OCI-LY7 (cell line): Measurements from ENCODE around the gene FAM193B. TPM values are rescaled to one million over a fixed set of nuclear protein-coding genes. Genes with fewer than 3 reads are reported as not detected.

Experiments
- BruUV-seq: library from RNA; stranded (reverse); fragments of 400-500 nt; replicated peaks from 2 replicates; lab custom pipeline; 2021; lab: Mats Ljungman, UMichigan
- CTCF ChIA-PET: fragments of 300-600 bp; sonication (Branson Sonifier 250); formaldehyde crosslinking; loops from one replicate; lab custom pipeline; 2022; ENCODE audit warnings: antibody characterized with exemption; ENCODE audit not compliant: unreplicated experiment; lab: Charles Lee
- POLR2A ChIA-PET: fragments of 300-600 bp; sonication (Branson Sonifier 250); formaldehyde crosslinking; loops from one replicate; lab custom pipeline; 2022; ENCODE audit warnings: antibody characterized with exemption; lab: Charles Lee
- DNase-seq: peaks from one replicate; pipeline ENCODE4 v3.0.0-alpha.2; 2015; ENCODE audit warnings: low spot score
- H2AFZ ChIP-seq: fragments of 200-600 bp; sonication (generic), shearing (Covaris generic); 2 replicates; pipeline ENCODE4 v1.6.1; 2014; ENCODE audit warnings: mild to moderate bottlenecking, antibody characterized with exemption, low read length, moderate library complexity
- H3K27ac ChIP-seq: fragments of 200-600 bp; sonication (generic); 2 replicates; pipeline ENCODE4 v1.5.1; 2014; ENCODE audit warnings: mixed run types, low read depth, mild to moderate bottlenecking, moderate library complexity, low read length, inconsistent platforms; ENCODE audit not compliant: poor library complexity, severe bottlenecking
- H3K36me3 ChIP-seq: fragments of 200-600 bp; sonication (generic); 2 replicates; pipeline ENCODE4 v1.6.1; 2014; ENCODE audit warnings: mild to moderate bottlenecking, antibody characterized with exemption, low read length, moderate library complexity, mixed read lengths; ENCODE audit not compliant: insufficient read depth
- H3K4me1 ChIP-seq: fragments of 200-600 bp; sonication (generic); 2 replicates; pipeline ENCODE4 v1.5.1; 2014; ENCODE audit warnings: mild to moderate bottlenecking, low read length; ENCODE audit not compliant: insufficient read depth, poor library complexity, severe bottlenecking
- H3K4me2 ChIP-seq: fragments of 200-600 bp; sonication (generic); 2 replicates; pipeline ENCODE4 v1.6.1; 2014; ENCODE audit warnings: mild to moderate bottlenecking, low read length
- H3K4me3 ChIP-seq: fragments of 200-600 bp; sonication (generic); 2 replicates; pipeline ENCODE4 v1.5.1; 2014; ENCODE audit warnings: mild to moderate bottlenecking, low read depth, low read length; ENCODE audit not compliant: poor library complexity, severe bottlenecking
- H3K79me2 ChIP-seq: fragments of 200-600 bp; sonication (generic); 2 replicates; pipeline ENCODE4 v1.6.1; 2016; ENCODE audit warnings: low read depth, mild to moderate bottlenecking, low read length, moderate library complexity, mixed read lengths; ENCODE audit not compliant: insufficient read depth
- H3K9me2 ChIP-seq: fragments of 200-600 bp; sonication (generic); 2 replicates; pipeline ENCODE4 v1.6.1; 2016; ENCODE audit warnings: mild to moderate bottlenecking, low read length, mixed read lengths; ENCODE audit not compliant: insufficient read depth
- H3K9me3 ChIP-seq: fragments of 200-600 bp; sonication (generic); 2 replicates; pipeline ENCODE4 v1.6.1; 2014; ENCODE audit warnings: mild to moderate bottlenecking, mixed run types, low read length, mixed read lengths
- H4K20me1 ChIP-seq: fragments of 200-600 bp; sonication (generic); 2 replicates; pipeline ENCODE4 v1.6.1; 2014; ENCODE audit warnings: mild to moderate bottlenecking, antibody characterized with exemption, low read length, moderate library complexity, mixed read lengths; ENCODE audit not compliant: insufficient read depth
- EZH2phosphoT487 ChIP-seq: fragments of 200-600 bp; sonication (generic); IDR thresholded peaks from 2 replicates; pipeline ENCODE4 v1.6.1; 2018; ENCODE audit warnings: low read depth, borderline replicate concordance, mild to moderate bottlenecking, mixed run types, antibody characterized with exemption, low read length, moderate library complexity, mixed read lengths
- intact Hi-C: fragments of 100-400 bp; cut with micrococcal nuclease; formaldehyde crosslinking; loops from one replicate; pipeline ENCODE4 v1.10.0; 2022; ENCODE audit not compliant: unreplicated experiment
- total RNA-seq, 2 experiments: library from RNA; depleted of rRNA in 1 of 2; stranded (reverse); fragments of >200 nt in 1 of 2; shearing (Covaris generic) in 1 of 2; gene quantifications; 2 replicates each; pipeline ENCODE4 v1.2.3, GENCODE V29; 2014 to 2022
- TF ChIP-seq, protein P1 (sequence below): fragments of 200-600 bp; sonication (generic); conservative IDR thresholded peaks from 2 replicates; pipeline ENCODE4 v1.5.1; 2014; ENCODE audit warnings: mild to moderate bottlenecking, antibody characterized with exemption, low read length, moderate library complexity, mixed read lengths

FAM193B gene
- total RNA-seq, 2 experiments from 2014 or later, result 63.2 to 104 TPM

DNA sequence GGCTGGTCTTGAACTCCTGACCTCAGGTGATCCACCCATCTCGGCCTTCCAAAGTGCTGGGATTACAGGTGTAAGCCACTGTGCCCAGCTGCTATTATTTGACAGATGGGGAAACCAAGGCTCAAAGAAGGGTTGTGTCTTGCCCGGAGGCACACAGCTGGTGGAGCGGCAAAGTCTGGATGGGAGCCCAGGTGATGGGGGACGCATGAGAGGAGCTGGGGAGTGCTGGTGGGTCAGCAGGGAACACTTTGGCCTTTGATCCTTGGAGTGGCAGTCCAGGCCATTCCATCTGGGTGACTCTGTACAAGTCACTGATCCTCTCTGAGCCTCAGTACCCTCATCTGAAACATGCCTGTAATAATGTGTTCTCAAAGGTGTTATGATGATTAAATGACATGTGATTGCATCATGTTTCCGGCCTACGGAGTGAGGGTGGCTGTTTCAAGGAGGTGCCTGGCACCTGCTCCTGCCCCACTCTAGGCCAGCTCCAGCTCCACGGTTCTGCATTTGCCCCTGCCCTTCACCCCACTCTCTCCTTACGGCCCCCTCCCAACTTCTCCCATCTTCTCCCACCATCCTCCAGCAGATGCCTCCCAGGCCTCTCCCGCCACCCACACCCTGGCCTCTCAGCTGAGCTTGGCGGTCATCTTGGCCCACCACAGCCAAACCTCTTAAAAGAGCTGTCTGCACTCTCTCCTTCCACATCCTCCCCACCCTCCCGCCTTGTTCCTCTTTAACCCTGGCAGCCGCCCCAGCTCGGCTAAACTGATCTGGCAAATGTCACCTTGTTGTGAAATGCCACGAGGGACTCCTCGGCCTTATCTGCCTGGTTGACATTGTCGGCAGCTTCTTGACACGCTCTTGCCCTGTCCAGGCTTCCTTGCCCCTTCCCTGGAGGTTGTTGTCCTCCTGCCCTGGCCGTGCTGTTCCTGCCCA lies 75.4 kb downstream of the FAM193B start:
- ChIA-PET CTCF (no interaction called here), POLR2A (interaction anchor here (0.6 to 1.6 kb wide), 2 partner anchors 30 to 55 kb away, joined by 3 to 4 read pairs; no protein-coding TSS in a partner anchor)
- H3K79me2 ChIP-seq, result no peaks in the 10 kb centered on the region
- H3K4me3 ChIP-seq, result no peak overlapping the region
- H4K20me1 ChIP-seq, result no peaks in the 10 kb centered on the region
- H3K9me2 ChIP-seq, result no peaks in the 10 kb centered on the region
- intact Hi-C loops, result no loop called here
- BruUV-seq, result no TSS peak
- no peaks in the 10 kb centered on the region for H3K4me1 ChIP-seq
- no peaks in the 10 kb centered on the region for H3K9me3 ChIP-seq
- DNase-seq, result no peak
- H3K4me2 ChIP-seq, result no peak overlapping the region
- H3K36me3 ChIP-seq, result no peaks in the 10 kb centered on the region
- H2AFZ ChIP-seq, result no peak overlapping the region
- TF ChIP-seq, protein P1, sequence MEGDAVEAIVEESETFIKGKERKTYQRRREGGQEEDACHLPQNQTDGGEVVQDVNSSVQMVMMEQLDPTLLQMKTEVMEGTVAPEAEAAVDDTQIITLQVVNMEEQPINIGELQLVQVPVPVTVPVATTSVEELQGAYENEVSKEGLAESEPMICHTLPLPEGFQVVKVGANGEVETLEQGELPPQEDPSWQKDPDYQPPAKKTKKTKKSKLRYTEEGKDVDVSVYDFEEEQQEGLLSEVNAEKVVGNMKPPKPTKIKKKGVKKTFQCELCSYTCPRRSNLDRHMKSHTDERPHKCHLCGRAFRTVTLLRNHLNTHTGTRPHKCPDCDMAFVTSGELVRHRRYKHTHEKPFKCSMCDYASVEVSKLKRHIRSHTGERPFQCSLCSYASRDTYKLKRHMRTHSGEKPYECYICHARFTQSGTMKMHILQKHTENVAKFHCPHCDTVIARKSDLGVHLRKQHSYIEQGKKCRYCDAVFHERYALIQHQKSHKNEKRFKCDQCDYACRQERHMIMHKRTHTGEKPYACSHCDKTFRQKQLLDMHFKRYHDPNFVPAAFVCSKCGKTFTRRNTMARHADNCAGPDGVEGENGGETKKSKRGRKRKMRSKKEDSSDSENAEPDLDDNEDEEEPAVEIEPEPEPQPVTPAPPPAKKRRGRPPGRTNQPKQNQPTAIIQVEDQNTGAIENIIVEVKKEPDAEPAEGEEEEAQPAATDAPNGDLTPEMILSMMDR, result no peak
- no peak for TF ChIP-seq EZH2phosphoT487
- H3K27ac ChIP-seq, result no peak overlapping the region

DNA sequence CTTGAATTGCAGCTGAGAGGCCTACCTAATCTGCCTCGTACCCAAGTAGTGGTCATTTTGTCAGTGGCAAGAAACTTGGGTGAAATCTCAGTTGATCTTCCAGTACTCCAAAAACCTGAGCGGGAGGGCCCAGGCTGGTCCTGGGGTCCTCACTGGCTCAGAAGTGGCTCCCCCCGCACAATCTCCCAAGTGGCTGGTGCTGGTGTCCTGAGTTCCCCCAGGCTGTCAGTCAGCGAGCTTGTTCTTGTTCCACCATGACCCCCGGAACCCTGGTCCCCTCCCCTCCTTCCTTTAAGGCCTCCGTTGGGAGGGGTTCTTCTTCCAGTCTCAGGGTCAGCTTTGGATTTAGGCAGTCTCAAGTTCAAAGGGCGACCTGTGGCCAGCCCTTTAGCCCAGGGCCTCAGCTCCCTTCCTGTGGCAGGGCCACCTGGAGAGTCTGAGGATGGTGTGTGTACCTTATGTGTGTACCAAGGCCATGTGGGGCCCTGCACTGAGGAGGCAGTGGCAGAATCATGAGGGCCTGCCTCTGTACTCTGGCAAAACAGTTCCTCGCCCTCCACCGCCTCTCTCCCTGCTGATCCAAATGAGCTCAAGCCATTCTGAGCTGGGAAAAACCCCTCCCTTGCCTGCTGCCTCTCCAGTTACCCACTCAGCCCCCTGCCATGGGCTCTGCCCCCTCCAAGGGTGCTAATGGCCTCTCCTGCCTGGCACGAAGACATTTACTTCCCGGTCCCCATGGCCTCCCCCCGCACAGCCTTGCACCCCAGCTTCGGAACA lies 76.5 kb downstream of the FAM193B start:
- intact Hi-C loops, result no loop called here
- Histone ChIP-seq H3K4me1 (peaks cover under 1% of the 10 kb centered on the region), H3K4me2 (no peak overlapping the region), H3K36me3 (no peaks in the 10 kb centered on the region), H3K79me2 (no peaks in the 10 kb centered on the region), H3K27ac (no peak overlapping the region), H3K9me3 (no peaks in the 10 kb centered on the region), H3K9me2 (no peaks in the 10 kb centered on the region), H4K20me1 (no peaks in the 10 kb centered on the region), H3K4me3 (no peak overlapping the region), H2AFZ (no peak overlapping the region)
- BruUV-seq, result no TSS peak
- DNase-seq, result no peak
- ChIA-PET CTCF (no interaction called here), POLR2A (interaction anchor here (0.6 to 1.6 kb wide), 2 partner anchors 31 to 56 kb away, joined by 3 to 4 read pairs; no protein-coding TSS in a partner anchor)
- TF ChIP-seq, protein P1, result no peak
- TF ChIP-seq EZH2phosphoT487, result no peak
